ENCODE results near the gene ATG101.
A peak's percentile ranks its signal among the peaks of the same experiment; 100 is the strongest.

The ATG101 gene

DNA sequence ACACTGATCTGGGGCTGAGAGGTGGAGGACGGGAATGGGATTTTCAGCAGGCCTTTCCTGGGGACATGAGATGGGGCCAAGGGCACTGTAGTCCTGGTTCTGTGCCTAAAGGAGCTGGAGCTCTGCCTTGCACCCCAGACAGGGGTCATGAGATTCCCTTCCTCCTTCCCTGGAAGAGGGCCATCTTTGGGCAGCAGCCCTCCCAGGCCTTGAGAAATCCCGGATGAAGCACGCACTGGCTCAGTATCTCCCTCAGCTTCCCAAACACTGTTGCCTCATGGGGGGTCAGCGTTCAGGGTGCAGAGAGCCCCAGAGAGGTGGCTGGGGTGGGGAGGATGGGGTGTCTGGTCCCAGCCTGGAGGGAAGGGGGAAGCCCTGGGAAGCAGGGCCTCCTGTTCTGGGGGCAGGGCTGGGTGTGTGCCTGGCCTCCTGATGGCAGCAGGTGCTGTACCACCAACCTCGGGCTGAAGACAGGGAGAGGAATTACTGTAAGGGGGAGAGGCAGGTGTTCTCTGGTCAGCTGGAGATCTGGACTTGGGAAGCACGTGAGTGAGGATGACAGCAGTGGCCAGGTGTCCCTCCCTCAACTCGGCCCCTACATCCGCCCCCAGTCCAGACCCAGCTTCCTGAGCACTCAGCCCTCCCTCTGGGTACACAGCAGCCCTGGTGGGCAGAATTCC, 26.9 kb upstream of the ATG101 start:
- Histone ChIP-seq H3K4me1 (ENCODE audit: insufficient read depth, low read length, poor library complexity, severe bottlenecking) (peaks cover 23% of the 10 kb centered on the region), H3F3A (ENCODE audit: low read depth) (no peaks in the 10 kb centered on the region), H3K9me2 (replicated peaks; ENCODE audit: low read depth, low read length) (no peaks in the 10 kb centered on the region), H3K79me2 (ENCODE audit: insufficient read depth, low read length) (no peaks in the 10 kb centered on the region), H3K9me3 (ENCODE audit: insufficient read depth, low read depth, low read length) (no peaks in the 10 kb centered on the region), H3K36me3 (ENCODE audit: insufficient read depth, low read length) (no peaks in the 10 kb centered on the region), H3K4me3 (ENCODE audit: low read length, poor library complexity, severe bottlenecking) (no peak overlapping the region), H3K4me2 (ENCODE audit: low read depth, low read length, poor library complexity, severe bottlenecking) (peak overlapping the region; percentile 38), H3K9ac (ENCODE audit: low read depth, low read length, poor library complexity, severe bottlenecking) (no peak overlapping the region), H2AFZ (ENCODE audit: low read length) (no peak overlapping the region), H3K27me3 (ENCODE audit: insufficient read depth, low read length, poor library complexity, severe bottlenecking) (no peaks in the 10 kb centered on the region), H4K20me1 (ENCODE audit: insufficient read depth, low read length, poor library complexity, severe bottlenecking) (no peaks in the 10 kb centered on the region)
- TF ChIP-seq, protein P1, sequence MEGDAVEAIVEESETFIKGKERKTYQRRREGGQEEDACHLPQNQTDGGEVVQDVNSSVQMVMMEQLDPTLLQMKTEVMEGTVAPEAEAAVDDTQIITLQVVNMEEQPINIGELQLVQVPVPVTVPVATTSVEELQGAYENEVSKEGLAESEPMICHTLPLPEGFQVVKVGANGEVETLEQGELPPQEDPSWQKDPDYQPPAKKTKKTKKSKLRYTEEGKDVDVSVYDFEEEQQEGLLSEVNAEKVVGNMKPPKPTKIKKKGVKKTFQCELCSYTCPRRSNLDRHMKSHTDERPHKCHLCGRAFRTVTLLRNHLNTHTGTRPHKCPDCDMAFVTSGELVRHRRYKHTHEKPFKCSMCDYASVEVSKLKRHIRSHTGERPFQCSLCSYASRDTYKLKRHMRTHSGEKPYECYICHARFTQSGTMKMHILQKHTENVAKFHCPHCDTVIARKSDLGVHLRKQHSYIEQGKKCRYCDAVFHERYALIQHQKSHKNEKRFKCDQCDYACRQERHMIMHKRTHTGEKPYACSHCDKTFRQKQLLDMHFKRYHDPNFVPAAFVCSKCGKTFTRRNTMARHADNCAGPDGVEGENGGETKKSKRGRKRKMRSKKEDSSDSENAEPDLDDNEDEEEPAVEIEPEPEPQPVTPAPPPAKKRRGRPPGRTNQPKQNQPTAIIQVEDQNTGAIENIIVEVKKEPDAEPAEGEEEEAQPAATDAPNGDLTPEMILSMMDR (conservative IDR thresholded peaks at IDR 0.05; ENCODE audit: low read length): no peak
- TF ChIP-seq EZH2phosphoT487 (IDR thresholded peaks at IDR 0.05; ENCODE audit: borderline replicate concordance): no peak

- TF ChIP-seq EZH2phosphoT487 (IDR thresholded peaks at IDR 0.05; ENCODE audit: borderline replicate concordance): no peak
- TF ChIP-seq, protein P1 (conservative IDR thresholded peaks at IDR 0.05; ENCODE audit: low read length): no peak
- Histone ChIP-seq H3K4me2 (ENCODE audit: low read depth, low read length, poor library complexity, severe bottlenecking) (no peak overlapping the region), H3F3A (ENCODE audit: low read depth) (no peaks in the 10 kb centered on the region), H3K36me3 (ENCODE audit: insufficient read depth, low read length) (no peaks in the 10 kb centered on the region), H3K79me2 (ENCODE audit: insufficient read depth, low read length) (no peaks in the 10 kb centered on the region), H3K9me3 (ENCODE audit: insufficient read depth, low read depth, low read length) (no peaks in the 10 kb centered on the region), H2AFZ (ENCODE audit: low read length) (no peak overlapping the region), H3K27me3 (ENCODE audit: insufficient read depth, low read length, poor library complexity, severe bottlenecking) (no peaks in the 10 kb centered on the region), H4K20me1 (ENCODE audit: insufficient read depth, low read length, poor library complexity, severe bottlenecking) (no peaks in the 10 kb centered on the region), H3K9ac (ENCODE audit: low read depth, low read length, poor library complexity, severe bottlenecking) (no peak overlapping the region), H3K9me2 (replicated peaks; ENCODE audit: low read depth, low read length) (no peaks in the 10 kb centered on the region), H3K4me3 (ENCODE audit: low read length, poor library complexity, severe bottlenecking) (no peak overlapping the region), H3K4me1 (ENCODE audit: insufficient read depth, low read length, poor library complexity, severe bottlenecking) (peaks cover 23% of the 10 kb centered on the region)
Measured at GRCh38 chr12:52043386-52044212, 26.2 kb upstream of the ATG101 start.

- H3K9me2 ChIP-seq (replicated peaks; ENCODE audit: low read depth, low read length): no peaks in the 10 kb centered on the region
Measured at GRCh38 chr12:52044292-52044983, 25.3 kb upstream of the ATG101 start.

More at GRCh38 chr12:52044292-52044983, 25.3 kb upstream of the ATG101 start:
- H3K4me2 ChIP-seq (ENCODE audit: low read depth, low read length, poor library complexity, severe bottlenecking): no peak overlapping the region
- H3K9ac ChIP-seq (ENCODE audit: low read depth, low read length, poor library complexity, severe bottlenecking): no peak overlapping the region
- no peak overlapping the region for H2AFZ ChIP-seq (ENCODE audit: low read length)
- no peaks in the 10 kb centered on the region for H3K79me2 ChIP-seq (ENCODE audit: insufficient read depth, low read length)
- no peaks in the 10 kb centered on the region for H3F3A ChIP-seq (ENCODE audit: low read depth)
- H3K9me3 ChIP-seq (ENCODE audit: insufficient read depth, low read depth, low read length): no peaks in the 10 kb centered on the region
- H4K20me1 ChIP-seq (ENCODE audit: insufficient read depth, low read length, poor library complexity, severe bottlenecking): no peaks in the 10 kb centered on the region
- H3K27me3 ChIP-seq (ENCODE audit: insufficient read depth, low read length, poor library complexity, severe bottlenecking): no peaks in the 10 kb centered on the region
- no peaks in the 10 kb centered on the region for H3K36me3 ChIP-seq (ENCODE audit: insufficient read depth, low read length)
- peaks cover 23% of the 10 kb centered on the region for H3K4me1 ChIP-seq (ENCODE audit: insufficient read depth, low read length, poor library complexity, severe bottlenecking)
- TF ChIP-seq, protein P1 (conservative IDR thresholded peaks at IDR 0.05; ENCODE audit: low read length): no peak
- TF ChIP-seq EZH2phosphoT487 (IDR thresholded peaks at IDR 0.05; ENCODE audit: borderline replicate concordance): no peak
- no peak overlapping the region for H3K4me3 ChIP-seq (ENCODE audit: low read length, poor library complexity, severe bottlenecking)

Measured in Loucy (cell line).